ENCODE measurements around the gene USP25. TPM values are rescaled to one million over a fixed set of nuclear protein-coding genes. Genes with fewer than 3 reads are reported as not detected.

The USP25 gene
- total RNA-seq, 1 experiment from 2014 or later: 33.6 TPM

DNA sequence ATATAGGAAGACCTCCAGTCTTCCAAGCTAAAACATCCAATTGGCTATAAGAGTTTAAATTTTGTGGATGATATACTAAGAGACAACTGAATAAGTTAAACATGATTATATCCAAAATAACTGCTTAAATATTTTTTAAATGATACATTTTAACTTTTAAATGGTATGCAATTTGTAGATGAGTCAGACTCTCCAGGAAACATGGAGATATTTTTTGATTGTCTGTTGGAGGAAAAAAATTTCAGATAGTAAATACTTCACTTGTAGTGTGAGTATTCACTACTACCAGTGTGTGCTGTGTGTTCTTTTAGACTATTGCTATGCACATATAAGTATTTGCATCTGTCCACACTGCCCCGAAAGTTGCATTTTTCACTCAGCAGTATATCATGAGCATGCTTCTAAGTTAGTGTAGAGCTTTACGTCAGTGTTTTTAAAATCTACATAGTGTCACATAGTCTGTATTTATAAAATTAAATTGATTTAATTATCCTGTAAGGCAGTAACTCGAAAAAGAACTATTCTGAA is 91.1 kb downstream of the USP25 start (continued):
- TF ChIP-seq RAD21 (IDR thresholded peaks at IDR 0.05; ENCODE audit: low read depth): no peak
- no peak for TF ChIP-seq ZNF274 (IDR thresholded peaks at IDR 0.05; ENCODE audit: low read depth, low read length)
- TF ChIP-seq, protein P1, sequence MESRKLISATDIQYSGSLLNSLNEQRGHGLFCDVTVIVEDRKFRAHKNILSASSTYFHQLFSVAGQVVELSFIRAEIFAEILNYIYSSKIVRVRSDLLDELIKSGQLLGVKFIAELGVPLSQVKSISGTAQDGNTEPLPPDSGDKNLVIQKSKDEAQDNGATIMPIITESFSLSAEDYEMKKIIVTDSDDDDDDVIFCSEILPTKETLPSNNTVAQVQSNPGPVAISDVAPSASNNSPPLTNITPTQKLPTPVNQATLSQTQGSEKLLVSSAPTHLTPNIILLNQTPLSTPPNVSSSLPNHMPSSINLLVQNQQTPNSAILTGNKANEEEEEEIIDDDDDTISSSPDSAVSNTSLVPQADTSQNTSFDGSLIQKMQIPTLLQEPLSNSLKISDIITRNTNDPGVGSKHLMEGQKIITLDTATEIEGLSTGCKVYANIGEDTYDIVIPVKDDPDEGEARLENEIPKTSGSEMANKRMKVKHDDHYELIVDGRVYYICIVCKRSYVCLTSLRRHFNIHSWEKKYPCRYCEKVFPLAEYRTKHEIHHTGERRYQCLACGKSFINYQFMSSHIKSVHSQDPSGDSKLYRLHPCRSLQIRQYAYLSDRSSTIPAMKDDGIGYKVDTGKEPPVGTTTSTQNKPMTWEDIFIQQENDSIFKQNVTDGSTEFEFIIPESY (IDR thresholded peaks at IDR 0.05; ENCODE audit: extremely low read depth, insufficient replicate concordance, low read length): no peak
- TF ChIP-seq, protein P2, sequence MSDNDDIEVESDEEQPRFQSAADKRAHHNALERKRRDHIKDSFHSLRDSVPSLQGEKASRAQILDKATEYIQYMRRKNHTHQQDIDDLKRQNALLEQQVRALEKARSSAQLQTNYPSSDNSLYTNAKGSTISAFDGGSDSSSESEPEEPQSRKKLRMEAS (IDR thresholded peaks at IDR 0.05): no peak
- TF ChIP-seq POLR2A (IDR thresholded peaks at IDR 0.05; ENCODE audit: borderline replicate concordance, extremely low read depth, insufficient read depth, insufficient read length): no peak
- no peak for TF ChIP-seq ELF1 (IDR thresholded peaks at IDR 0.05; ENCODE audit: borderline replicate concordance, low read depth)

DNA sequence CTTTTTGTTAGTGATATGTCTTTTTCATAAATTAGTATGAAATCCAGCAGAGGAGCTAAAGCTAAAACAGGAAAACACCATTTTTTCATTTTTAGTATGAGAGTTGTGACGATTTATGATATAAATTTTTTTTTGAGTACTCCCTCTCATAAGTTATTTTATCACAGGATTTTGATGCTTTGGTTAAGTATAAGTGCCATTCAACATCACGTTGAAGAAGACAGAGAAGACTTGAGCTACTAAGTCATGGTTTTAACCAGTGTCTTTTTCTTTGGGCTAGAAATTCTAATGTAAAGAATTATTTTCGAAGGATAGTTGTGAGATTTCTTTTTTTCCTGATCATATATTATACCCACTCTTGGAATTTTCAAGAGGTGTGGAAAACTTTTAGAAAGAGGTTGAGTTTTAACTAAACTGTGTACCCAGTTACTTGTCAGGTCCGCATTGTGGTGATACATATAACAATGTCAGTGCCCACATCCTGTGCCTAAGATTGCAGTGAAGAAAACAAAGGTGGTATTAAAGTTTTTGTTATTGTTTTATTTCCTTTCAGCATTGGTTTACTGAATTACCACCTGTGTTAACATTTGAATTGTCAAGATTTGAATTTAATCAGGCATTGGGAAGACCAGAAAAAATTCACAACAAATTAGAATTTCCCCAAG is 93.8 kb downstream of the USP25 start:
- intact Hi-C loops (cut with micrococcal nuclease): loop anchor here (10.0 kb wide), 1 partner anchor 89 kb away; no protein-coding TSS in a partner anchor
- CTCF ChIA-PET: no interaction called here
- TF ChIP-seq, protein P3, sequence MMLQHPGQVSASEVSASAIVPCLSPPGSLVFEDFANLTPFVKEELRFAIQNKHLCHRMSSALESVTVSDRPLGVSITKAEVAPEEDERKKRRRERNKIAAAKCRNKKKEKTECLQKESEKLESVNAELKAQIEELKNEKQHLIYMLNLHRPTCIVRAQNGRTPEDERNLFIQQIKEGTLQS (IDR thresholded peaks at IDR 0.05): no peak
- TF ChIP-seq, protein P4, sequence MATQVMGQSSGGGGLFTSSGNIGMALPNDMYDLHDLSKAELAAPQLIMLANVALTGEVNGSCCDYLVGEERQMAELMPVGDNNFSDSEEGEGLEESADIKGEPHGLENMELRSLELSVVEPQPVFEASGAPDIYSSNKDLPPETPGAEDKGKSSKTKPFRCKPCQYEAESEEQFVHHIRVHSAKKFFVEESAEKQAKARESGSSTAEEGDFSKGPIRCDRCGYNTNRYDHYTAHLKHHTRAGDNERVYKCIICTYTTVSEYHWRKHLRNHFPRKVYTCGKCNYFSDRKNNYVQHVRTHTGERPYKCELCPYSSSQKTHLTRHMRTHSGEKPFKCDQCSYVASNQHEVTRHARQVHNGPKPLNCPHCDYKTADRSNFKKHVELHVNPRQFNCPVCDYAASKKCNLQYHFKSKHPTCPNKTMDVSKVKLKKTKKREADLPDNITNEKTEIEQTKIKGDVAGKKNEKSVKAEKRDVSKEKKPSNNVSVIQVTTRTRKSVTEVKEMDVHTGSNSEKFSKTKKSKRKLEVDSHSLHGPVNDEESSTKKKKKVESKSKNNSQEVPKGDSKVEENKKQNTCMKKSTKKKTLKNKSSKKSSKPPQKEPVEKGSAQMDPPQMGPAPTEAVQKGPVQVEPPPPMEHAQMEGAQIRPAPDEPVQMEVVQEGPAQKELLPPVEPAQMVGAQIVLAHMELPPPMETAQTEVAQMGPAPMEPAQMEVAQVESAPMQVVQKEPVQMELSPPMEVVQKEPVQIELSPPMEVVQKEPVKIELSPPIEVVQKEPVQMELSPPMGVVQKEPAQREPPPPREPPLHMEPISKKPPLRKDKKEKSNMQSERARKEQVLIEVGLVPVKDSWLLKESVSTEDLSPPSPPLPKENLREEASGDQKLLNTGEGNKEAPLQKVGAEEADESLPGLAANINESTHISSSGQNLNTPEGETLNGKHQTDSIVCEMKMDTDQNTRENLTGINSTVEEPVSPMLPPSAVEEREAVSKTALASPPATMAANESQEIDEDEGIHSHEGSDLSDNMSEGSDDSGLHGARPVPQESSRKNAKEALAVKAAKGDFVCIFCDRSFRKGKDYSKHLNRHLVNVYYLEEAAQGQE (IDR thresholded peaks at IDR 0.05; ENCODE audit: low read depth): no peak
- TF ChIP-seq CBX3 (IDR thresholded peaks at IDR 0.05; ENCODE audit: low read depth) (no peak), ZFX (IDR thresholded peaks at IDR 0.05) (no peak), EGR1 (IDR thresholded peaks at IDR 0.05; ENCODE audit: low read depth) (no peak), ZNF274 (IDR thresholded peaks at IDR 0.05; ENCODE audit: low read depth, low read length) (no peak), POLR2AphosphoS5 (IDR thresholded peaks at IDR 0.05; ENCODE audit: low read depth, low read length) (no peak), SP1 (IDR thresholded peaks at IDR 0.05; ENCODE audit: low read depth) (no peak), POLR2A (IDR thresholded peaks at IDR 0.05; ENCODE audit: borderline replicate concordance, extremely low read depth, insufficient read depth, insufficient read length) (no peak), YY1 (IDR thresholded peaks at IDR 0.05; ENCODE audit: extremely low read depth, insufficient replicate concordance, low read depth, low read length) (no peak), RAD21 (IDR thresholded peaks at IDR 0.05; ENCODE audit: low read depth) (no peak)
- TF ChIP-seq, protein P5, sequence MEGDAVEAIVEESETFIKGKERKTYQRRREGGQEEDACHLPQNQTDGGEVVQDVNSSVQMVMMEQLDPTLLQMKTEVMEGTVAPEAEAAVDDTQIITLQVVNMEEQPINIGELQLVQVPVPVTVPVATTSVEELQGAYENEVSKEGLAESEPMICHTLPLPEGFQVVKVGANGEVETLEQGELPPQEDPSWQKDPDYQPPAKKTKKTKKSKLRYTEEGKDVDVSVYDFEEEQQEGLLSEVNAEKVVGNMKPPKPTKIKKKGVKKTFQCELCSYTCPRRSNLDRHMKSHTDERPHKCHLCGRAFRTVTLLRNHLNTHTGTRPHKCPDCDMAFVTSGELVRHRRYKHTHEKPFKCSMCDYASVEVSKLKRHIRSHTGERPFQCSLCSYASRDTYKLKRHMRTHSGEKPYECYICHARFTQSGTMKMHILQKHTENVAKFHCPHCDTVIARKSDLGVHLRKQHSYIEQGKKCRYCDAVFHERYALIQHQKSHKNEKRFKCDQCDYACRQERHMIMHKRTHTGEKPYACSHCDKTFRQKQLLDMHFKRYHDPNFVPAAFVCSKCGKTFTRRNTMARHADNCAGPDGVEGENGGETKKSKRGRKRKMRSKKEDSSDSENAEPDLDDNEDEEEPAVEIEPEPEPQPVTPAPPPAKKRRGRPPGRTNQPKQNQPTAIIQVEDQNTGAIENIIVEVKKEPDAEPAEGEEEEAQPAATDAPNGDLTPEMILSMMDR (IDR thresholded peaks at IDR 0.05 in 2 of 3, conservative IDR thresholded peaks at IDR 0.05 in 1 of 3; ENCODE audit: borderline replicate concordance in 1 of 3, insufficient read depth in 1 of 3, low read depth in 2 of 3, low read length in 2 of 3): no peak

More for the DNA sequence above, 93.8 kb downstream of the USP25 start:
- H2AFZ ChIP-seq (ENCODE audit: low read depth, low read length, poor library complexity, severe bottlenecking): no peak overlapping the region
- no peaks in the 10 kb centered on the region for H4K20me1 ChIP-seq (ENCODE audit: insufficient read depth)
- H3K9me2 ChIP-seq (ENCODE audit: insufficient read depth): no peaks in the 10 kb centered on the region
- no peaks in the 10 kb centered on the region for H3K9me3 ChIP-seq (ENCODE audit: control insufficient read depth in 1 of 2, insufficient read depth in 1 of 2, low read depth in 1 of 2, low read length in 2 of 2)
- no peaks in the 10 kb centered on the region for H3K4me1 ChIP-seq (ENCODE audit: control insufficient read depth in 1 of 2, insufficient read depth in 2 of 2, low read length in 2 of 2)
- no peak for ATAC-seq
- ChIA-PET POLR2A (no interaction called here), RAD21 (ENCODE audit: low non-redundant PET in 1 of 2, low total read pairs in 2 of 2, uncharacterized antibody in 2 of 2, unreplicated experiment in 2 of 2) (no interaction called here)
- no peaks in the 10 kb centered on the region for H3K27me3 ChIP-seq (ENCODE audit: insufficient read depth, low read length)
- H3K36me3 ChIP-seq (ENCODE audit: control insufficient read depth in 1 of 2, insufficient read depth in 2 of 2, low read length in 2 of 2): peaks cover 7 to 9% of the 10 kb centered on the region in 2 experiments; a peak in 3 of 4 replicates
- no peaks in the 10 kb centered on the region; the same call in 1 of the 2 replicates for H3K79me2 ChIP-seq (ENCODE audit: insufficient read depth, low read length)
- no peak overlapping the region for H3K4me2 ChIP-seq (ENCODE audit: low read length)
- H3K4me3 ChIP-seq (replicated peaks in 1 of 2; ENCODE audit: low read depth in 1 of 2, low read length in 2 of 2): no peak overlapping the region
- H3K27ac ChIP-seq (ENCODE audit: low read depth, low read length): no peak overlapping the region
- no peak overlapping the region for H3K9ac ChIP-seq (ENCODE audit: low read length)
- no TSS peak for BruUV-seq (replicated peaks)
- DNase-seq (ENCODE audit: low read depth, low spot score): no peak
